Left lobe of liver (tissue), 2 donors: ENCODE results near the gene FLT3LG. TPM values are rescaled to one million over a fixed set of nuclear protein-coding genes. Genes with fewer than 3 reads are reported as not detected.
A peak's percentile ranks its signal among the peaks of the same experiment; 100 is the strongest.

Source experiments
- ATAC-seq: fragments of 200-7000 bp; cut with Tn5 transposase; one replicate; pipeline ENCODE4 v1.9.1; 2020; ENCODE audit warnings: mild to moderate bottlenecking, moderate library complexity
- DNase-seq: peaks from one replicate; pipeline ENCODE4 v3.0.0-alpha.2; 2020; ENCODE audit warnings: low spot score
- total RNA-seq: library from RNA; stranded (reverse); gene quantifications from one replicate; pipeline ENCODE4 v1.2.1, GENCODE V29; 2021
- donor health status: DM: no; HTN: no; CAD: no; lungs with moderate emphysema.
- donor health status: DM: no; HTN: yes; CAD: no.

The FLT3LG gene
- total RNA-seq, 1 donor from 2014 or later, result 2.1 TPM

GRCh38 chr19:49487277-49488045 is 13.4 kb downstream of the FLT3LG start, which contains the start of gene RPL13A:
Gene RPL13A (plus strand): TSS chr19:49487608. CDS start chr19:49487630, 22 bp downstream.
- DNase-seq (peak; percentile 100), ATAC-seq (peak; percentile 94)

GRCh38 chr19:49488046-49488862 is 14.2 kb downstream of the FLT3LG start:
- DNase-seq (no peak), ATAC-seq (no peak)

- ATAC-seq, result no peak
- DNase-seq, result no peak
Observed at GRCh38 chr19:49488863-49489537, 15.0 kb downstream of the FLT3LG start.

DNA sequence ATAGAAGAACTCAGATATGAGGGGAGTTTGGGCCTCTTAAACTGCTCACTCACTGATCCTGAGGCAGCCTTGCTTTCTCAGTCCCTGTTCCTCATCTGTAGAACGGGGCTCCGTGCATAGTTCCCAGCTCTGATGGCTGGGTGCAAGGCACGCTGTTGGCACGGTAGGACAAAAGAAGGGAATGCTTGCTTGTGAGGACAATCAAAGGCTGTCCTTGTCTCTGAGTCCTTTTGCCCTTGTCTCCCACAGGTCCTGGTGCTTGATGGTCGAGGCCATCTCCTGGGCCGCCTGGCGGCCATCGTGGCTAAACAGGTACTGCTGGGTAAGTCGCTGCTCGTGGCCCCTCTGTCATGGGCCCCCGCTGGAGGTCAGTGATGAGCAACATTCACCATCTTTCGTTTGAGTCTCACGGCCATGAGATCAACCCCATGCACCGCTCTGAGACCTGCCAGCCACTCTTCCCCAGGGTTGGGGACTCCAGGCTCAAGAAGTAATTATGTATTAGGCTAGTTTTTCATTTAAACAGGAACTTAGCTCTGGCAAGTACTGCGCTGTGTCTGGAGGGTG is 15.7 kb downstream of the FLT3LG start:
- no peak for ATAC-seq

GRCh38 chr19:49490287-49491029 is 16.4 kb downstream of the FLT3LG start:
- ATAC-seq, result no peak
- no peak for DNase-seq

More for the DNA sequence above, 15.7 kb downstream of the FLT3LG start:
- DNase-seq, result no peak

DNA sequence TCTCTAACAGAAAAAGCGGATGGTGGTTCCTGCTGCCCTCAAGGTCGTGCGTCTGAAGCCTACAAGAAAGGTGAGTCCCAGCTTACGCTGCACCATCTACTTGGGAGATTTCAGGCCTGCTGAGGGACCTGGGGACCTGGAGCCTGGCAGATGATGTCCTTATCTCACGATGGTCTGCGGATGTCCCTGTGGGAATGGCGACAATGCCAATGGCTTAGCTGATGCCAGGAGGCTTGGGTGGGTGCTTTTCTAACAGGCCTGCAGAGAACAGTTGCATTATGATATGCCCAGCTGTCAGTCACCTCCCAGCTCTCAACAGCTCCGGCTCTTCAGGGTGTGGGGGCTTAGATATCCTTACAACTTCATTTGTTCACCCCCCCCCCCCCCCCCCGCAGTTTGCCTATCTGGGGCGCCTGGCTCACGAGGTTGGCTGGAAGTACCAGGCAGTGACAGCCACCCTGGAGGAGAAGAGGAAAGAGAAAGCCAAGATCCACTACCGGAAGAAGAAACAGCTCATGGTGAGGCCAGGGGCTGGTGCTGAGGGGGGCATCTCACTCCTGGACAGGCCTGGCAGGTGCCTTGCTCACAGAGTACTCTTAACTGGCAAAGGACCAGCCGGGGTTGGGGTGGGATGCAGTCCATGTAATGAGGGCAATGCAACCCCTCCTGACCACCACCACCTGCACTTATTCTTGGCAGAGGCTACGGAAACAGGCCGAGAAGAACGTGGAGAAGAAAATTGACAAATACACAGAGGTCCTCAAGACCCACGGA is 17.2 kb downstream of the FLT3LG start:
- no peak for ATAC-seq

GRCh38 chr19:49491804-49492572 is 18.0 kb downstream of the FLT3LG start:
- DNase-seq (no peak), ATAC-seq (no peak)

More for the DNA sequence above, 17.2 kb downstream of the FLT3LG start:
- no peak for DNase-seq

DNA sequence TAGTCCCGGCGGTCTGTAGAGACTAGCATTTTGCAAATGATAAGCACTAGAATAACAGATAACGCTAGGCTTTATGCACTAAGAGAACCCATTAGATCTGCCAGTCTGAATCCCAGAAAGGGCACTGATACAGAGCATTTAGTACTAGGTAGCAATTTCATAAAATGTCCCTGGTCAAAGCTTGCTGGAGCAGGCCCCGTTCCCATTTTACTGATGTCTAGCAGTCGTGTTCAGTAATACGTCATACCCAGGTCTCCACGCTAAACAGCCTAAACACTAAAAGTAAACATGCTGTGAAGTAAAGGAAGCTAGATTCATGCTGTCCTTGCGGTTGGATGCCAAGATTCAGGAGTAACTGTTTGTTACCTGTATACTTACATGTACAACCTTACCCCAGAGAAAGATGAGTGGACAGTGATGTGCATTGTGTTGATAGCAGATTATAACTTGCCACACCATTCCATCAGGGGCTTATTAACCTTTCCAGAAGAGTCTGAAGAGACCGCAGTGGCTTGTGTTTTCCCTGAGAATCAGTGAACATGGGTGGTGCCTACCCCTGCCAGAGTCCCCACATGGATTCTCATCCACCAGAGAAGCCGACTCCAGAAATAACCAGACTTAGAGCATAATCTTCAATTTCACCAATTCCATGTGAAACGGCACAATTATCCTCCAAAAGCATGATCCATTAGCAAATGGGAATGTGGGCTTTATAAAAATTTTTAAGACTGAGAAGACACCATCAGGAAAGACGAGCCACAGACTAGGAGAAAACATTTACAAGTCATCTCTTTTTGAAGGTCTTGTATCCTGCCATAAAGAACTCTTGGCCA is 18.8 kb downstream of the FLT3LG start:
- DNase-seq (no peak), ATAC-seq (no peak)

DNA sequence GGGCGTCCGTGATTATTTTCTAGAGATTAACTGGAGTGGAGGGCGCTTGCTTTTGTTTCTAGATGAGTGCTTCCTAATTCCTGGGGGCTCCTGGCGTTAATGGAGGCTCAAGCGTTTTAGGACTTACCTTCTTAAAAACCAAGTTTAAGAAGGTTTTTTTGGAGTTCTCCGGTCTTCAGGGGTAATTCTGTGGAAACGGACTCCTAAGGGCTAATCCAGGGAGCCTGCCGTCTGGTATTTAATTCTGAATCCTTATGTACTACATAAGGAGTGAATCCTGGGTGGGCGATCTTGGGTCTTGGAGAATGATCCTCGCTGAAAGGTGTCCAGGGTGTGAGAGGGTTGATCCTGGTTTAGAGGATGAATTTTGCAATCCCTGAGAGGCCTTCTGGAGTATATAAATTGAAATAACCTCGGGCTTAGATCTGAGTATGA is 22.6 kb downstream of the FLT3LG start:
- DNase-seq (no peak), ATAC-seq (no peak)

DNA sequence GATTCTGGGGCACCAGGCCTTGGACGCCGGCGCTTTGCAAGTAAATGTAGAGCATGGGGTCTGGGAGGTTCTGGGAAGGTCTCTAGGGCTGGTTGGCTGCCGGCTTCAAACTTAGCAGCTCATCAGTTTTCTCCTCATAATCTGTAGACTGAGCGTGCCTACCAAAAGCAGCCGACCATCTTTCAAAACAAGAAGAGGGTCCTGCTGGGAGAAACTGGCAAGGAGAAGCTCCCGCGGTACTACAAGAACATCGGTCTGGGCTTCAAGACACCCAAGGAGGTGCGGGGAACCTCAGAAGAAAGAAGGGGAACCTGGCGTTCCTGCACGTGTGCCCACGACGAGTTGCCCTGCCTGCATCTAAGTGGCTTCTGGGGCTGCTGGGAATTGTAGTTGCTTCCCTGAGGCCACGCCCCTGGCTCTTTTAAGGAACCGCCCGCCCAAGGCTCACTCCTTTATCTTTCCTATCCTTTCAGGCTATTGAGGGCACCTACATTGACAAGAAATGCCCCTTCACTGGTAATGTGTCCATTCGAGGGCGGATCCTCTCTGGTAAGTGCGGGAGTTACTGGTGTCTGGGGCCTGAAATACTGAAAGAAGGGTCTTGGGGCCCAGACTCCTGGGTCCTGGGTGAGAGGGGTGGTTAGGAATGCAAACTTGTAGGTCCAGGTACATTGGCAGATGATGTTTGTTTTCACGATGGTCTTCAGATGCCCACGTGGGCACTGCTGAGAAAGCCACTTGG is 23.2 kb downstream of the FLT3LG start:
- no peak for DNase-seq
- no peak for ATAC-seq

DNA sequence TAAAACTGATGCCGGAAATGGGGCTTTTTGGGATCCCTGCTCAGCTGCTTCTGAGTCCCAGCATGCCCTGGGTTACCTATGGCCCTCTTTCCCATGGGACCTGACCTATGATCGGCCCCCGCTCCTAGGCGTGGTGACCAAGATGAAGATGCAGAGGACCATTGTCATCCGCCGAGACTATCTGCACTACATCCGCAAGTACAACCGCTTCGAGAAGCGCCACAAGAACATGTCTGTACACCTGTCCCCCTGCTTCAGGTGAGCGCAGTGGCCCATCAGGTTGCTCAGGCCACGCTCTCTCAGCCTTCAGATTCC is 23.7 kb downstream of the FLT3LG start:
- ATAC-seq, result no peak
- DNase-seq, result no peak

GRCh38 chr19:49498475-49498874 is 24.5 kb downstream of the FLT3LG start:
- ATAC-seq (no peak), DNase-seq (no peak)

DNA sequence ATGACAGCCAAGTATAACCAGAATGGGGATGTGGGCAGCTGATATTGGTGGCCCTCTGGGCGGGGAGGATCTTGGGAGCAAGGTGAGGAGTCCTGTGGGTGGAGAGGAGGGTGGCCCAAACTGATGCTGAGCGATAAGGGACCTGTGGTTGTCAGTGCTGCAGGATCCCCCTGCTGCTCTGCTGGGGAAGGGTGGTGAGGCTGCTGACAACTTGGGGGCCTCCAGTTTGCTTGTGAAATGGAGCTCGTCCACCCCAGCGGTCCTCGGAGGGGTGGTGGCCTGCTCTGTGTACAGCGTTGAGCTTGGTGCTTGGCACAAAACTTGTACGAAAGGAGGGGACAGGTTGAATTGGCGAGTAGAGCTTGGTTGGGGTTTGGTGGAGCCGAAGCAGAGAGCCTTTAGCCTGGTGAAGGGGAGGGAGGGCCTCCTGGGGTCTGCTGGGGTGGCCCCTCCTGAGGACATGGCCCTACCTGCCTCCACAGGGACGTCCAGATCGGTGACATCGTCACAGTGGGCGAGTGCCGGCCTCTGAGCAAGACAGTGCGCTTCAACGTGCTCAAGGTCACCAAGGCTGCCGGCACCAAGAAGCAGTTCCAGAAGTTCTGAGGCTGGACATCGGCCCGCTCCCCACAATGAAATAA is 25.1 kb downstream of the FLT3LG start:
- DNase-seq (no peak), ATAC-seq (no peak)

DNA sequence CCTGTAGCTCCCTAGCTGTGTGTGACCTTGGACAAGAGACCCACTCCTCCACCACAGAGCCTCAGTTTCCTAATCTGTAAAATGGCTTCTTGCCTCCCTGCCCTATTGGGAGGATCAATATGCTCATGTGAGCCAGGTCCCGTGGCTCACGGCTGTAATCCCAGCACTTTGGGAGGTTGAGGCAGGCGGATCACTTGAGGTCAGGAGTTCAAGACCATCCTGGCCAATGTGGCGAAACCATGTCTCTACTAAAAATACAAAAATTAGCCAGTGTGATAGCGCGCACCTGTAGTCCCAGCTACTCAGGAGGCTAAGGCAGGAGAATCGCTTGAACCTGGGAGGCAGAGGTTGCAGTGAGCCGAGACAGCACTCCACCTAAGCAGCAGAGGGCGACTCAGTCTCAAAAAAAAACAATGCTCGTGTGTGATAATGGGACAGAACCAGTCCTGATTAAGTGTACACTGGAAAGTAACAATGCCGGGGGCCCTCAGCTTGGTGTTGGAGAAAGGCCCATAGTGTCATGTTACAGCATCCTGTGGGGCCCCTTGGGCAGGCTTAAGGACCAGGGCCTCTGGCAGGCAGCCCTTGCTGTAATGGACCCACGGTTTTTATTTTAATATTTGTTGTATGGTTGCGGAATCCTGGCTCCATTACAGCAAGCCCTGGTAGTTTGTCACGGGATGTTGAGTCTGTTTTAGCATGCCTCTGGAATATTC is 29.0 kb downstream of the FLT3LG start:
- ATAC-seq (peak; percentile 73), DNase-seq (no peak)

DNA sequence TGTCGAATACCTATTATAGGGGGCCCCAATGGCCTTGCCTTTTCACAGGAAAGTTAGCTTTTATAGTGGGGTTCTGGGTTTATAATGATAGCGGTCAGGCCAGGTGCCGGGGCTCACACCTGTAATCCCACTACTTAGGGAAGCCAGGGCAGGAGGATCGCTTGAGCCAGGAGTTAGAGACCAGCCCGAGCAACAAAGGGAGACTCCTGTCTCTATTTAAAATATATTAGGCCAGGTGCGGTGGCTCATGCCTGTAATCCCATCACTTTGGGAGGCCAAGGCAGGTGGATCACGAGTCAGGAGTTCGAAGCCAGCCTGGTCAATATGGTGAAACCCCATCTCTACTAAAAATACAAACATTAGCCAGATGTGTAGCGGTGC is 29.6 kb downstream of the FLT3LG start:
- ATAC-seq (no peak), DNase-seq (no peak)

GRCh38 chr19:49506575-49507105 is 32.6 kb downstream of the FLT3LG start:
- DNase-seq, result peak; percentile 72
- peak; percentile 93 for ATAC-seq
